Stimulated activated CD4-positive, alpha-beta T cell treated with anti-CD3 and anti-CD28 coated beads, Interleukin-4, amount 100 ng/mL, for 24 hours (primary cell): ENCODE measurements around the gene SMAD9.

Experiments
- DNase-seq: peaks from one replicate; pipeline ENCODE4 v3.0.0-alpha.2; 2020

The SMAD9 gene

GRCh38 chr13:36814465-36814864 lies 105.6 kb downstream of the SMAD9 start:
- DNase-seq = no peak

- no peak for DNase-seq
Measured at GRCh38 chr13:36813225-36813624, 106.8 kb downstream of the SMAD9 start.

GRCh38 chr13:36807616-36808015 lies 112.4 kb downstream of the SMAD9 start:
- DNase-seq = no peak

GRCh38 chr13:36806102-36806501 lies 113.9 kb downstream of the SMAD9 start:
- DNase-seq = no peak

- no peak for DNase-seq
Measured at GRCh38 chr13:36804588-36804987, 115.5 kb downstream of the SMAD9 start.

GRCh38 chr13:36801035-36801434 lies 119.0 kb downstream of the SMAD9 start:
- no peak for DNase-seq

- DNase-seq = no peak
Measured at GRCh38 chr13:36796052-36796451, 124.0 kb downstream of the SMAD9 start.

GRCh38 chr13:36795463-36795862 lies 124.6 kb downstream of the SMAD9 start:
- DNase-seq = no peak
